GM11168 (cell line): ENCODE data around the gene WWC2.

ENCODE experiments used
- in situ Hi-C: fragments of 300-500 bp; cut with MboI; formaldehyde crosslinking; loops from one replicate; pipeline ENCODE4 v1.12.0; 2022; ENCODE audit warnings: low sequenced_read_pairs; ENCODE audit not compliant: unreplicated experiment

The WWC2 gene

GRCh38 chr4:183098723-183099536 lies at the start of gene WWC2:
TSS of gene WWC2 (plus strand) at chr4:183099257. CDS start at chr4:183099492, 235 bp downstream.
- in situ Hi-C loops, result no loop called here

GRCh38 chr4:183053681-183054080 lies 45.4 kb upstream of the WWC2 start:
- in situ Hi-C loops, result no loop called here

GRCh38 chr4:183057255-183057654 lies 41.8 kb upstream of the WWC2 start:
- in situ Hi-C loops, result no loop called here

GRCh38 chr4:183059797-183060196 lies 39.3 kb upstream of the WWC2 start:
- in situ Hi-C loops, result no loop called here

- in situ Hi-C loops, result no loop called here
Observed at GRCh38 chr4:183068502-183068901, 30.6 kb upstream of the WWC2 start.

- in situ Hi-C loops, result no loop called here
Observed at GRCh38 chr4:183071222-183071621, 27.8 kb upstream of the WWC2 start.

GRCh38 chr4:183072176-183072575 lies 26.9 kb upstream of the WWC2 start:
- in situ Hi-C loops, result no loop called here

- in situ Hi-C loops, result no loop called here
Observed at GRCh38 chr4:183073838-183074145, 25.3 kb upstream of the WWC2 start.

GRCh38 chr4:183074288-183074990 lies 24.6 kb upstream of the WWC2 start:
- in situ Hi-C loops, result no loop called here

- in situ Hi-C loops, result loop anchor here (5.0 kb wide), 1 partner anchor 174 kb away; no protein-coding TSS in a partner anchor
Observed at GRCh38 chr4:183078634-183079033, 20.4 kb upstream of the WWC2 start.

- in situ Hi-C loops, result no loop called here
Observed at GRCh38 chr4:183080372-183081115, 18.5 kb upstream of the WWC2 start.

- in situ Hi-C loops, result no loop called here
Observed at GRCh38 chr4:183081116-183081469, 18.0 kb upstream of the WWC2 start.

- in situ Hi-C loops, result no loop called here
Observed at GRCh38 chr4:183082053-183082452, 17.0 kb upstream of the WWC2 start.

- in situ Hi-C loops, result no loop called here
Observed at GRCh38 chr4:183094393-183095198, 4.5 kb upstream of the WWC2 start.

GRCh38 chr4:183095199-183095512 lies 3.9 kb upstream of the WWC2 start:
- in situ Hi-C loops, result no loop called here

GRCh38 chr4:183096276-183096965 lies 2.6 kb upstream of the WWC2 start:
- in situ Hi-C loops, result no loop called here

- in situ Hi-C loops, result no loop called here
Observed at GRCh38 chr4:183097231-183098018, 1.6 kb upstream of the WWC2 start.

GRCh38 chr4:183098019-183098722 lies 886 bp upstream of the WWC2 start:
- in situ Hi-C loops, result no loop called here
